Activated CD8-positive, alpha-beta memory T cell treated with anti-CD3 and anti-CD28 coated beads for 36 hours (primary cell): ENCODE measurements around the gene ZBED5. TPM values are rescaled to one million over a fixed set of nuclear protein-coding genes. Genes with fewer than 3 reads are reported as not detected.
"Not testable (repeated sequence)": the region's sequence is repeated elsewhere in the genome, so short reads cannot be mapped to it uniquely, and the experiment has no call there.

Experiments used
- CTCF ChIA-PET: fragments of 350-600 bp; sonication (Branson Sonifier 250); formaldehyde crosslinking; loops from one replicate; lab custom pipeline; 2021; ENCODE audit warnings: antibody characterized with exemption; lab: Charles Lee
- POLR2A ChIA-PET: fragments of 350-600 bp; sonication (Branson Sonifier 250); formaldehyde crosslinking; loops from one replicate; lab custom pipeline; 2021; ENCODE audit warnings: antibody characterized with exemption; lab: Charles Lee
- total RNA-seq, 2 experiments: library from RNA; stranded (reverse); gene quantifications; one replicate each; pipeline ENCODE4 v1.2.3, GENCODE V29; 2021

Gene ZBED5
- total RNA-seq, 2 experiments from 2014 or later = 37.9 to 38.4 TPM

DNA sequence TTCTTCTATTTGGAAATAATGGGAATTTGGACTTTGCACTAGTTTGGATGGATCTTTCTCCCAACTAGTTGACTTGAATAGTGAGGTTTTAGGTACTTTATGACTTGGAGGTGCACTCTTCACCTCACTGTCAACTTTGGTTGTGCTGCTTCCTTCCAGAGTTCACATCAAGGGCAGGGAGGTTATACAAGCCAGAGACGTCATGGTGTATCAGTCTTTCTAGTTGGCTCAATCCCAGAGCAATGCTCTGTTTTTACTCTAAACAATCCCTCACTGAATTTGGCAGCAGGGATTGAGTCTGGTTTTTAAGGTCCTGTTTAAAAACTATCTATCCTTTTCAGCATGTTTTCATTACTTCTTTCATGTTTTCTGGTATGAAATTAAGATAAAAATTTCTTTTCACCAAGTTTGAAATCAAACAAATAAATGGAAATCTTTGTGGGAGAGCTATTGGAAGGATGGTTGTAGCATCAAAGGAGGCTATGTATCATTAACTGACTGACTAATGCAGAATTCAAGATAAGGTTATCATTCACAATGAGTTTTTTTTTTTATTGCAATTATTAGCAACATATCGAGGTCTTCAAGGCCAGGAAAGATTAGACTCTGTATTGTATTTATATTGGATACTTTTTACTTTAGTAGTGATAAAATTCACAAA, 28.0 kb upstream of the ZBED5 start:
- POLR2A ChIA-PET = no interaction called here
- CTCF ChIA-PET = no interaction called here

GRCh38 chr11:10884292-10884691, 26.4 kb upstream of the ZBED5 start:
- POLR2A ChIA-PET, CTCF ChIA-PET: not testable (repeated sequence)

- ChIA-PET CTCF (no interaction called here), POLR2A (interaction anchor here (0.5 kb wide), 1 partner anchor 74 kb away, joined by 4 read pairs; no protein-coding TSS in a partner anchor)
These were observed 24.0 kb upstream of the ZBED5 start for GRCh38 chr11:10881892-10882291.

GRCh38 chr11:10878408-10879214, 20.8 kb upstream of the ZBED5 start:
- POLR2A ChIA-PET = interaction anchor here (1.6 kb wide), 1 partner anchor 70 kb away, joined by 3 read pairs; the partner anchor contains the start of gene EIF4G2

GRCh38 chr11:10876158-10876557, 18.3 kb upstream of the ZBED5 start:
- CTCF ChIA-PET = no interaction called here
- POLR2A ChIA-PET = no interaction called here

More at GRCh38 chr11:10878408-10879214, 20.8 kb upstream of the ZBED5 start:
- CTCF ChIA-PET = interaction anchor here (0.7 to 1.4 kb wide), 8 partner anchors 10 to 123 kb away, joined by 3 to 4 read pairs (median 3); partner anchors contain the start of gene ZBED5

GRCh38 chr11:10875430-10876021, 17.7 kb upstream of the ZBED5 start:
- ChIA-PET CTCF (no interaction called here), POLR2A (no interaction called here)

GRCh38 chr11:10872097-10872496, 14.2 kb upstream of the ZBED5 start:
- CTCF ChIA-PET = no interaction called here
- POLR2A ChIA-PET = no interaction called here

DNA sequence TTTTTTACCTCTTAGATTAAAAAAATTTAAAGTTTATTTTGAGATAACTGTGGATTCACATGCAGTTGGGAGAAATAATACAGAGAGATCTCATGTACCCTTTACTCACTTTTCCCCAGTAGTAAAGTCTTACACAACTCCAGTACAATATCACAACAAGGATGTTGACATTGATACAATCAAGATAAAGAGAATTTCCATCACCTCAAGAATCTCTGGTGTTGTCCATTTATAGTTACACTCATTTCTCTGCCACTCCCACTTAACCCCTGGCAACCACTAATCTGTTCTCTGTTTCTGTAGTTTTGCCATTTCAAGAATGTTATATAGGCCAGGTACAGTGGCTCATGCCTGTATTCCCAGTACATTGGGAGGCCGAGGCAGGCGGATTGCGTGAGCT, 10.5 kb upstream of the ZBED5 start:
- ChIA-PET POLR2A (no interaction called here), CTCF (interaction anchor here (0.6 kb wide), 1 partner anchor 56 kb away, joined by 3 read pairs; no protein-coding TSS in a partner anchor)

DNA sequence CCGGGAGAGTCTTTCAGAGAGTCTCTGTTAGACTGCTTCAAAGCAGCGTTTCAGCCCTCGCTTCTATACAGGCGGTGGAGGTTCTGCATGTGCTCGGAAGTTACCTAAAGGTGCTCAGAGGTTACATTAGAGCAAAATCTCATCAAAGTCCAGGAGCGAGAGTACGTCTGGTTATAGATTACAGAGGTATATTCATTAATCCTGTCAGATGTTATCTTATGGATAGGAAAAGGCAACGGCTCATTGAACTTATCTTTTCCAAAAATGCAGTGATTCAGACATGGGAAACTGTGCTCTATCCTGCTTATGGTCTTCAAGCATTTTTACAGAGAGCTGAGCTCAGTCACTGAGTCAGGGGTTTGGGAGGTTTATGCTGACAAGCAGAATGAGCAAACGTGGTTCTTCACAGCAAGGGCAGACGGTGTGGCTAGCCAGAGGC, 9.1 kb upstream of the ZBED5 start:
- POLR2A ChIA-PET = no interaction called here
- CTCF ChIA-PET = no interaction called here

DNA sequence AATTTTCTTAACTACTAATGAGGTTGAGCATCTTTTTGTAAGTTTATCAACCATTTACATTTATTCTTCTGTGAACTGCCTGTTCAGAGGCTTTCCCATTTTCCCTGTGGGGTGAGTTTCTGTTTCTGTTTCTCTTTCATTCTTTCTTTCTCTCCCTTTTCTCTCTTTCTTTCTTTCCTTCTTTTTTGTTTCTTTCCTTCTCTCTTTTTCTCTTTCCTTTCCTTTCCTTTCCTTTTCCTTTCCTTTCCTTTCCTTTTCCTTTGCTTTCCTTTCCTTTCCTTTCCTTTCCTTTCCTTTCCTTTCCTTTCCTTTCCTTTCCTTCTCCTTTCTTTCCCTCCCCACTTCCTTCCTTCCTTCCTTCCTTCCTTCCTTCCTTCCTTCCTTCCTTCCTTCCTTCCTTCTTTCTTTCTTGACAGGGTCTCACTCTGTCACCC, 8.0 kb upstream of the ZBED5 start:
- POLR2A ChIA-PET = no interaction called here
- CTCF ChIA-PET = no interaction called here

DNA sequence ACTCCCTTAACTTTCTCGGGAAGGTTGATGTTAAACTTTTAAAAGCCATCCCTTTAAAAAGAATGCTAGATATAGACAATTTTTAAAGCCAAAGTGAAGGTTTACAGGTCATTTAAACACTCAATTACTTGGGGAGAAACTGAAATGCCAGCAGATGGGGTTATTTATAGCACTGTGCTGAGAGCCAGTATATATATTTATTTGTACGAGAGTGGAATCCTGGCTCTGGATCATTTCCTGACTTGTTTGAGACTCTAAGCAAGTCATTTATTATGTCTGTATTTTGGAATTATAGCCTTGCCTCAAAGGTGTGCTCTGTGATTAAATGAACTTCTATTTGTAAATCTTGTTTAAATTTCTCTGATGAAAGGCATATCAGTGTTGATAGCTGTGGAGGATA, 6.8 kb upstream of the ZBED5 start:
- CTCF ChIA-PET = no interaction called here
- POLR2A ChIA-PET = no interaction called here

DNA sequence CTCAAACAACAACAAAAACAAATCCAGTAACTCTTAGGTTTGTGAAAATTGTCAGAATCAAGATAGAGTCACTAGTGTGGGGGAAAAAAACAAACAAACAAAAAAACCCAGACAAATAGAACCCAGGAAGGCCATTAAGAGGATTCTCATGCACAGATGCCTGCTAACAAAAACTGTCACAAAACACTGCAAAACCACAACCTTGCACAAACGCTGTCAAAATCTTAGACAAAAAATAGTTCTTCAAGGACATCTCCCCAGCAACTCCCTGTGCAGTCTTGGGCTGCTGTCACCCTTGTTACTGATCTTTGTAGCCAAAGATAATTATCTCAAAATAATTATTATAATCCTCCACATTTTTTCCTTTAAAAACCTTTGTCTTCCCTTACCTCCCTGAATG, 4.6 kb upstream of the ZBED5 start:
- CTCF ChIA-PET = no interaction called here

GRCh38 chr11:10861799-10862198, 3.9 kb upstream of the ZBED5 start:
- POLR2A ChIA-PET = interaction anchor here (1.3 kb wide), 1 partner anchor 53 kb away, joined by 4 read pairs; the partner anchor contains the start of gene EIF4G2
- CTCF ChIA-PET = no interaction called here

More for the DNA sequence above, 4.6 kb upstream of the ZBED5 start:
- POLR2A ChIA-PET = interaction anchor here (1.3 kb wide), 1 partner anchor 53 kb away, joined by 4 read pairs; the partner anchor contains the start of gene EIF4G2

GRCh38 chr11:10861047-10861446, 3.2 kb upstream of the ZBED5 start:
- ChIA-PET POLR2A (interaction anchor here (0.9 to 1.5 kb wide), 3 partner anchors 51 to 53 kb away, joined by 4 read pairs; partner anchors contain the start of gene EIF4G2), CTCF (no interaction called here)

DNA sequence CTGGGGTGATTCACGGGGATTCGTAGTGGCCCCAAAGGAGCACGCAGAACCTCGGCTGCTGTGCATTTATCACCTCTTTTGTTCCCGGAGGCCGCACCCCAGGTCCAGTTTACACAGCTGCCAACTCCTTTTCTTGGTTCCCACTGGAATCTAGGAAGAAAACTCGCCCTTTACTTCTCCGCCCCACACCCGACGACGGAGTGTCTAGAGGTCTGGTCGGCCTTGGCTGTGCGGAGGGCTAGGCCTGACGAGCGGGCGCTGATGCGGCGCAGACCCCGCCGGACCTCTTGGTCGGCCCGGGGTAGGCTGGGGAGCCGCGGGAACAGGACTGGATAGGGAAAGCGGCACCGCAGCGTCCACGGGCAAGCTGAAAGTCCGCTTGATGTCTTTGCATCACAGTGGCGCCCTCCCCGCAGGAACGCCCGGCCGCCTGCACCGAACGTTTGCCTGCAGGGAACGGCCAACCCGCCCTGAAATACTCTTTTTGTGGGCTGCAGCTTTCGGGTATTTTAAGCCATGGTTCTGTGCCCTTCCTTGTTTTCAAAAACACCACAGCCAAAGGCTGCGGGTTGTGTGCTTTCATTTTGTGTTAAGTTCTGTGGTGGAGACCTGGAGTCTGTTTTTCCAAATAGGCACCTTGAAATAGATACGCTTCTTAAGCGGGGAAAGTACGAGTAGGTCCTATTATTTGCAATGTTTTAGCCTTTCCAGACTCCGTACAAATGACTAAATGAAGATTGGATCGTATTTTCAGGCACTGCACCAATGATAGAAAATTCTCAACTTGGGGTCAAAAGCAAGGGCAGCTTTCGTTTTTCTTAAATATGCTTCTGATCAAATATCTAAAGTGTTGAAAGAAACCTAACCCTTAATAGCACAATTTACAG, 829 bp upstream of the ZBED5 start:
- CTCF ChIA-PET = interaction anchor here (0.9 to 1.8 kb wide), 5 partner anchors 20 to 985 kb away, joined by 3 to 5 read pairs (median 5); partner anchors contain the start of gene EIF4G2

GRCh38 chr11:10857459-10857708, 469 bp downstream of the ZBED5 start:
- POLR2A ChIA-PET = interaction anchor here (0.8 to 3.3 kb wide), 7 partner anchors 8 to 65 kb away, joined by 3 to 93 read pairs (median 4); partner anchors contain the start of gene EIF4G2
- CTCF ChIA-PET = interaction anchor here (0.8 to 1.8 kb wide), 6 partner anchors 21 to 986 kb away, joined by 3 to 5 read pairs (median 3); partner anchors contain the start of gene EIF4G2

More for the DNA sequence above, 829 bp upstream of the ZBED5 start:
- POLR2A ChIA-PET = interaction anchor here (0.8 to 3.3 kb wide), 5 partner anchors 9 to 63 kb away, joined by 3 to 93 read pairs (median 3); partner anchors contain the start of gene EIF4G2

DNA sequence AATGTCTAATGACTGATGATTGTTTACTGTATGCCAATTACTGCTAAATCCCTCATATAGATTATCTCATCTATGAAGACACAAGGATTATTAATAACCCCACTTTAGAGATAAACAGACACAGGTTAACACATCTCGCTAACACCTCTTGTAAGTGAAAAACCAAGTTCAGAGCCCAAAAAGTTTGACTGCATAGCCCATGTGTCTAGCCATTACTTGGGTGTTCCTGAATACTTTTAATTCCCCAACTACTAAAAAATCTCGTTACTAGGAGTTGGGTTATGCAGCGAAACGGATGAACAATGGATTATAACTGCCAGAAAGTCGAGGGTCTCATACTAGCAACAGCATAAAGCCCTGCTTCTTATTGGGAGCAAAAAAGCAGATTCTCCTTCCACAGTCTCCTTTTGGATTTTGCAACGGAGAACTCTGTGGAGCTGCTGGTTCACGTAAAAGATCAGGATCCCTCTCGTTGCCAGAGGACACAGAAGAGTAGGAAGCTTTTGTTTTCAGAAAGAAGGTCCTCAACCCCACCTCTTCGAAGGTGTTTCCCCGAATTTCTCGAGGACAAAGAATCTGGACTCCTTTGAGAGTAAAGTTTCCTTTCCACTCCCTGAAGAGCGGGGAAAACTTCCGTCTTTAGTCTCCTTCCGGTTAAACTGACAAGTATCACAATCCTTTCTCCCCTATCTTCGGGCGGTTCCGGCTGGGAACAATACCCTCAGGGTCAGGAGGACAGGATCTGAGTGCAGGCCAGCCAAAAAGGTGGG, 979 bp downstream of the ZBED5 start:
- POLR2A ChIA-PET = interaction anchor here (1.0 to 3.3 kb wide), 3 partner anchors 43 to 65 kb away, joined by 3 to 93 read pairs (median 4); partner anchors contain the start of gene EIF4G2
- CTCF ChIA-PET = interaction anchor here (0.8 to 0.9 kb wide), 2 partner anchors 60 to 86 kb away, joined by 3 read pairs; no protein-coding TSS in a partner anchor
